Duodenal mucosa (tissue), 2 donors: ENCODE results near the gene HPX.

Source experiments
- H3K27ac ChIP-seq: one replicate; pipeline ENCODE4 v1.7.0; 2013; ENCODE audit warnings: low read depth, low read length
- H3K27me3 ChIP-seq, 2 donors: one replicate each; pipeline ENCODE4 v1.7.0; 2013; ENCODE audit warnings: low read length in 2 of 2, control low read depth in 1 of 2; ENCODE audit not compliant: insufficient read depth in 2 of 2, control insufficient read depth in 1 of 2
- H3K36me3 ChIP-seq, 2 donors: one replicate each; pipeline ENCODE4 v1.7.0; 2013; ENCODE audit warnings: low read length in 2 of 2, control low read depth in 1 of 2; ENCODE audit not compliant: insufficient read depth in 2 of 2, control insufficient read depth in 1 of 2
- H3K4me1 ChIP-seq, 2 donors: one replicate each; pipeline ENCODE4 v1.7.0; 2013; ENCODE audit warnings: low read length in 2 of 2, control low read depth in 1 of 2; ENCODE audit not compliant: insufficient read depth in 2 of 2, control insufficient read depth in 1 of 2
- H3K4me3 ChIP-seq, 2 donors: one replicate each; pipeline ENCODE4 v1.7.0; 2013; ENCODE audit warnings: low read length in 2 of 2, low read depth in 1 of 2
- H3K9ac ChIP-seq, 2 donors: one replicate each; pipeline ENCODE4 v1.7.0; 2013; ENCODE audit warnings: low read length in 2 of 2, low read depth in 1 of 2
- H3K9me3 ChIP-seq, 2 donors: one replicate each; pipeline ENCODE4 v1.7.0; 2013; ENCODE audit warnings: low read length in 2 of 2, control low read depth in 1 of 2; ENCODE audit not compliant: control insufficient read depth in 1 of 2

The HPX gene

GRCh38 chr11:6481012-6481923, 40.5 kb upstream of the HPX start, which contains the start of the genes ARFIP2 and TIMM10B:
TSS of gene ARFIP2 (minus strand) at chr11:6481331. CDS start at chr11:6480421, 910 bp downstream.
TSS of gene TIMM10B (plus strand) at chr11:6481501. CDS start at chr11:6481517, 16 bp downstream.
- H3K9ac ChIP-seq = peak within 1 kb of the TSS; percentile 97 to 99
- peak within 1 kb of the TSS; percentile 96 to 99 for H3K4me3 ChIP-seq
- no peaks in the 10 kb centered on the region for H3K27me3 ChIP-seq
- peak within 1 kb of the TSS; percentile 92 for H3K27ac ChIP-seq
- no peaks in the 10 kb centered on the region for H3K9me3 ChIP-seq
- peaks cover 36 to 60% of the 10 kb centered on the region in 2 donors for H3K36me3 ChIP-seq
- peaks cover 28 to 35% of the 10 kb centered on the region in 2 donors for H3K4me1 ChIP-seq

DNA sequence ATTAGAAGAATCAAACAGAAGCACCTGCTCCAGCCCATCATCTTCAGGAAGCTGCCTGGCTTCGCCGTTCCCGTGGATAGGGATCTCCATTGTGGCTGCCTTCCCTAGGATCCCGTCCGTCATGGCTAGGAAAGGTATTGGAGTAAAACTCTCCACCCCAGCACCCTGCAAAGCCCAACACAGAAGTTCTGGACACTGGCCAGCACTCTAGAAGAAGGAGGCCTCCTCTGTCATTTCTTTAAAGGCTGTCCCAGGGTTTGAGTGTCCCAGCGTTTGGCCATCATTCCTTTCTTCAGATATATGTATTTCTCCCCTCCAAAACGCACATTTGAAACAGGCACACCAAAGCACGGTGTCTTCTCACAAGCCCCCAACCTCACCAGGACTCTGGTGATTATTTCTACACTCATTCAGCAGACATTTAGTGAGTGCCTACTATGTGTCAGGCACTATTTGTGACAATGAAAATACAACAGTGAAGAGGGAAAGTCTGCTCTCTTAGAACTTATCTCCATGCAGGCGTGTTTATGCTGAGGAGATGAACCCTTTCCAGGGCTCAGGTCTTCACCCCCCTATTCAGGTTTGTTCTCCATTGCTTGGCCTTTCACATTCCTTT, 39.6 kb upstream of the HPX start:
- peaks cover 31 to 55% of the 10 kb centered on the region in 2 donors for H3K36me3 ChIP-seq
- peaks cover 28 to 44% of the 10 kb centered on the region in 2 donors for H3K4me1 ChIP-seq
- peak overlapping the region; percentile 92 for H3K27ac ChIP-seq
- H3K27me3 ChIP-seq = no peaks in the 10 kb centered on the region
- H3K9ac ChIP-seq = peak overlapping the region; percentile 97 to 99
- H3K4me3 ChIP-seq = peak overlapping the region; percentile 96 to 99
- H3K9me3 ChIP-seq = no peaks in the 10 kb centered on the region

DNA sequence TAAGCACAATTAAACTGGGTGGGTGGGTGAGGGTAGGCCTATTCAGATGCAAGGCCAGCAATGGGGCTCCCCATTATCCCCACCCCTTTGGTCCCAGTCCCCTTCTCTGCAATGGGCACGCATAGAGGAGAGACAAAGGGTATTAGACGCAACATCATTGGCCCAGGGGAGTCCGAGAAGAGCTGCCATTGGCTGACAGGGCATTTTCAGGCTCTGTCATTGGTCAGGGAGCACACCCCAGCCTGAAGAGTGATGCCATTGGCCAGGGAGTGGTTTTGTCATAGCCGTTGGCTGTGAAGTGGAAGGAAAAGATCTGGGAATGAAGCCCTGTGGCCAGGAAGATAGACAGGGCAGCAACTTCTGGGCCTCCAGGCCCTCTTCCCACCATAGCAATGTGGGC, 35.8 kb upstream of the HPX start:
- peaks cover 20 to 33% of the 10 kb centered on the region in 2 donors for H3K36me3 ChIP-seq
- no peak overlapping the region for H3K4me3 ChIP-seq
- no peaks in the 10 kb centered on the region for H3K27me3 ChIP-seq
- H3K27ac ChIP-seq = no peak overlapping the region
- no peaks in the 10 kb centered on the region for H3K9me3 ChIP-seq
- H3K9ac ChIP-seq = no peak overlapping the region
- H3K4me1 ChIP-seq = peaks cover 40 to 51% of the 10 kb centered on the region in 2 donors

- no peak overlapping the region for H3K9ac ChIP-seq
- no peak overlapping the region for H3K4me3 ChIP-seq
- peak overlapping the region; percentile 30 for H3K27ac ChIP-seq
- no peaks in the 10 kb centered on the region for H3K27me3 ChIP-seq
- peaks cover 20 to 33% of the 10 kb centered on the region in 2 donors for H3K36me3 ChIP-seq
- H3K9me3 ChIP-seq = no peaks in the 10 kb centered on the region
- peaks cover 42 to 51% of the 10 kb centered on the region in 2 donors for H3K4me1 ChIP-seq
Measured at GRCh38 chr11:6475936-6476335, 35.1 kb upstream of the HPX start.

DNA sequence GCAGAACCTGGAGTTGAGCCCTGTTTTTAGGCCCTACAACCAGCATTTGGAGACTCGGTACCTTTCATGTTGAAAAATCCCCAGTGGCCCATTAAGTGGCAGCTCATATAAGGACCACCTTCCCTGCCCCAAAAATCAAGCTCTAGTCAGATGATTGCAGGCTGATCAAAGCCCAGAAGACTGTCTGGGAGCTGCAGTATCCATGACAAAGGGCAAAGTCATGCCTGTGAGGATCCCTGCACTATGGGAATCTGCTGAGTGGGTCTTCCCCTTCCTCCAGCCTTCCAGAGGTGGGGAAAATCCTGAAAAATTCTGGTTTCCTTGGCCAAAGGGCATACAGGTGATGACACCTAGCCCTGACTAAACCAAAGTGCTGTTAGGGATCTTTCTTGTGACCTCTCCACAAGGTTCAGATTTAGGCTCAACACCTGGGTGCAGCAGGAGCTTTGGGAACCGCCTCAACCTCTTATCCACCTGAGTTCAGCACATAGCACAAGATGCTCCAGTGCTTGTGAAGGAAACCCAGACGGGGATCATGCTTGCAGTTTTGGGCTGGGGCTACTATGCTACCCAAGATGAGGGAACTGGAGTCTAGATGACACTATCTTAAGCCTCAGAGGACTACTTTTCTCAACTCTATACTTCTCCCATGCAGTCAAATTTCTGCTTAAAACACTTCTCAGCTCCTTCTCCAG, 34.2 kb upstream of the HPX start:
- peak overlapping the region; percentile 48 to 61 for H3K9ac ChIP-seq
- H3K9me3 ChIP-seq = no peaks in the 10 kb centered on the region
- H3K27ac ChIP-seq = peak overlapping the region; percentile 90
- H3K27me3 ChIP-seq = no peaks in the 10 kb centered on the region
- peak overlapping the region; percentile 1 to 55 for H3K4me3 ChIP-seq
- H3K4me1 ChIP-seq = peaks cover 43 to 52% of the 10 kb centered on the region in 2 donors
- H3K36me3 ChIP-seq = peaks cover 20 to 33% of the 10 kb centered on the region in 2 donors

GRCh38 chr11:6474413-6474792, 33.6 kb upstream of the HPX start:
- H3K9ac ChIP-seq = peak overlapping the region; percentile 61 to 87
- peak overlapping the region; percentile 90 for H3K27ac ChIP-seq
- no peaks in the 10 kb centered on the region for H3K9me3 ChIP-seq
- peak overlapping the region; percentile 55 to 78 for H3K4me3 ChIP-seq
- H3K27me3 ChIP-seq = no peaks in the 10 kb centered on the region
- H3K4me1 ChIP-seq = peaks cover 45 to 53% of the 10 kb centered on the region in 2 donors
- peaks cover 20 to 29% of the 10 kb centered on the region in 2 donors for H3K36me3 ChIP-seq

- Histone ChIP-seq H3K27ac (peak within 1 kb of the TSS; percentile 90), H3K36me3 (peaks cover 18 to 23% of the 10 kb centered on the region in 2 donors), H3K9me3 (no peaks in the 10 kb centered on the region), H3K9ac (peak within 1 kb of the TSS; percentile 87 to 88), H3K27me3 (no peaks in the 10 kb centered on the region), H3K4me1 (peaks cover 52 to 59% of the 10 kb centered on the region in 2 donors), H3K4me3 (peak within 1 kb of the TSS; percentile 81 to 86)
Measured at GRCh38 chr11:6473451-6474412, 32.9 kb upstream of the HPX start, which contains the start of gene TRIM3. TSS of gene TRIM3 (minus strand) at chr11:6473941. CDS start at chr11:6465695, 8,246 bp downstream.

GRCh38 chr11:6472934-6473333, 32.1 kb upstream of the HPX start:
- peak overlapping the region; percentile 61 to 86 for H3K4me3 ChIP-seq
- peaks cover 11 to 15% of the 10 kb centered on the region in 2 donors for H3K36me3 ChIP-seq
- no peak overlapping the region for H3K27ac ChIP-seq
- peak overlapping the region; percentile 22 to 79 for H3K9ac ChIP-seq
- H3K9me3 ChIP-seq = no peaks in the 10 kb centered on the region
- no peaks in the 10 kb centered on the region for H3K27me3 ChIP-seq
- H3K4me1 ChIP-seq = peaks cover 56 to 63% of the 10 kb centered on the region in 2 donors

GRCh38 chr11:6469599-6469998, 28.8 kb upstream of the HPX start:
- Histone ChIP-seq H3K4me1 (peaks cover 41 to 46% of the 10 kb centered on the region in 2 donors), H3K9ac (peak overlapping the region in 1 of 2 donors; percentile 22), H3K9me3 (no peaks in the 10 kb centered on the region), H3K27me3 (no peaks in the 10 kb centered on the region), H3K4me3 (peak overlapping the region; percentile 21 to 26), H3K36me3 (peaks cover 2 to 4% of the 10 kb centered on the region in 2 donors), H3K27ac (no peak overlapping the region)
